Amniotic stem cell (primary cell): ENCODE results near the gene KCNJ12.
"Not testable (repeated sequence)": the region's sequence is repeated elsewhere in the genome, so short reads cannot be mapped to it uniquely, and the experiment has no call there.

ENCODE experiments used
- DNase-seq: peaks from one replicate; lab custom pipeline; 2025; lab: John Stamatoyannopoulos, UW

The KCNJ12 gene

DNA sequence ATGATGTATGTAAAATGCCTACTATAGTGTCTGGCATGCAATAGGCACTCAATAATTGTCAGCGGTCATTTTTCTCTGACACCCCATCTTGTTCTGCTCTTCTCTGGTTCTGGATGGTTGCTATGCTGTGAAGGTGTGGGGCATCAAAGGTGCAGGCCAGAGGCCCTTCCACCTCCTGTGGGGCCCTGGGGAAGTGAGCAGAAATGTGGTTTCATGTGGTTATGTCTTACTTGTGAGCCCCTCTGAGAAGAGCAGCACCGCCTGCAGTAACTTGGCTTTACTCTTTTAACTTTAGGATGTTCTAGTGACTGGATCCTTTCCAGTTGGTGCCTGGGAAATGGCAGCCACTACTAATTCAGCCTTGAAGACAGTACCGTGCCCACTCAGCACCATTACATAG, 32.1 kb downstream of the KCNJ12 start:
- not testable (repeated sequence) for DNase-seq

DNA sequence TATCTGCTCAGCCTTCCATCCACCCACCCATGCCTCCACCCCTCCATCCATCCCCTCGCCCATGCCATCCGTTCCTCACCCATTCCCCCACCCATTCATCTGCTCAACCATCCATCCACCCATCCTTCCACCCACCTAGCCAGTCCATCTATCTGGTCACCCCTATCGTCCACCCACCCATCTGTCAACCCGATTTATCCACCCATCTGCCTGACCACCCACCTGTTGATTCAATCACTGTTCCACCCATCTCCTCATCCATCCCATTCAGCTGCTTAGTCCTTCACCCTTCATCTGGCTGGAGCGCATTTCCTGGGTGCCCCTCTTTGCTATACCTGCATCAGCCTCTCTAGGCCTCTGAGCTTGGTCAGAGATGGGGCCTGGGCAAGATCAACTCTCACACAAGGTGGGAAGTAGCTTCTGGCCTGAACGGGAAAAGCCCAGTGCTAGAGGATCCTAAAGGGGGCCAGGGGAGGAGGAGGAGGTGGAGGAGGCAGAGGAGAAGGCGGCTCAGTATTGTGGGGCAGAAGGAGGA, 32.7 kb downstream of the KCNJ12 start:
- not testable (repeated sequence) for DNase-seq

DNA sequence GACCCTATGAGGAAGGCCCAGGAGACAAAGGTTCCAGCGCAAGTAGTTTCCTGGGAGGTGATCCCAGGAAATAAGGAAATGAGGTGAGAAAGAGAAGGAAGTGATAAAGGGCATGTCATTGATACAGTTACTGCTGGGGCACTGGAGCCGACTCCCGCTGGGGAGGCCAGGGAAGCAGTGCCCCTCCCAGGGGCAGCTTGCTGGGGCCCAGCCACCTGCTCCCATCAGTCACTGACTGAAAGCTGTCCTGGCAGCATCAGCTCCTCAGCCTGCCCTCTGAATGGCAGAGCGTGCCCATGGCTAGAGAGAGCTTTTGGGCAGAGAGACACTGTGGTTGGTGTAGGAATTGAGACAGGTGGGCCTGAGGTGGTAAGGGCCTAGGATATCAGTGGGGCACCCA, 33.2 kb downstream of the KCNJ12 start:
- DNase-seq, result not testable (repeated sequence)

DNA sequence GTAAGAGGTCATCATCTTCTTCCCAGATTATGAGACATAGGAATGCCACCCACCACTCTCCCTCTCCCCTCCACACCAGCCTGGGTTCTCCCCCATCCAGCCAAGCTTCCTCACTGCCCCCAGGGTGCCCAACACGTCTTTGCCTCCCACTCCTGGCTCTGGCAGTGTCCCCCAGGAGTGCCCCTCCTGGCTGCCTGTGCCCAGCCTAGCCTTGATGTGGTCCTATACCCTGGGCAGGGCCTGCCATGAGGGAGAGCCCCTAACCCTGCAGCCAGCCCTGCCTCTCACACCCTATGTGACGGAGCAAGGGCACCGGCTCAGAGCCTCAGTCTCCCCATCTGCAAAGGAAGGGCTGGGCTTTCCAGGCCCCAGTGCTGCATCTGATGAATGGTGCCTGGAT, 33.8 kb downstream of the KCNJ12 start:
- not testable (repeated sequence) for DNase-seq

DNA sequence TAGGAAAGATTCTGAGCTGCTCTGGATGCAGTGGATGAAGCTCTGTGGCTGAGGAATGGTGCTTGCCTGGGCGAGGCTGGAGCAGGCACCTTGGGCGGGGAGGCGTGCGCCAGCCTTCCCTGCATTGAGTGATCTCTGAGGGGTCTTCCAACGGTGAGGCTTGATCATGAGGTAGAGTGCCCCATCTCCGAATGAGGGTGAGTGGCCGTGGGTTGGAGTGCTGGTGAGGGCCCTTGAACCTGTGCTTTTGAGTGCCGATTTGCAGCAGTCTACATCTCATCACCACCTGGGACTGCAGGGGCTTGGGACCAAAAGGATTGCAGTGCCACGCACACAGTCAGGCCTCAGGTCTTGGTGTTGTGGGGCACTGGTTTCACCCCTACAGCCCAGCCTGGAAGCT, 34.2 kb downstream of the KCNJ12 start:
- not testable (repeated sequence) for DNase-seq

DNA sequence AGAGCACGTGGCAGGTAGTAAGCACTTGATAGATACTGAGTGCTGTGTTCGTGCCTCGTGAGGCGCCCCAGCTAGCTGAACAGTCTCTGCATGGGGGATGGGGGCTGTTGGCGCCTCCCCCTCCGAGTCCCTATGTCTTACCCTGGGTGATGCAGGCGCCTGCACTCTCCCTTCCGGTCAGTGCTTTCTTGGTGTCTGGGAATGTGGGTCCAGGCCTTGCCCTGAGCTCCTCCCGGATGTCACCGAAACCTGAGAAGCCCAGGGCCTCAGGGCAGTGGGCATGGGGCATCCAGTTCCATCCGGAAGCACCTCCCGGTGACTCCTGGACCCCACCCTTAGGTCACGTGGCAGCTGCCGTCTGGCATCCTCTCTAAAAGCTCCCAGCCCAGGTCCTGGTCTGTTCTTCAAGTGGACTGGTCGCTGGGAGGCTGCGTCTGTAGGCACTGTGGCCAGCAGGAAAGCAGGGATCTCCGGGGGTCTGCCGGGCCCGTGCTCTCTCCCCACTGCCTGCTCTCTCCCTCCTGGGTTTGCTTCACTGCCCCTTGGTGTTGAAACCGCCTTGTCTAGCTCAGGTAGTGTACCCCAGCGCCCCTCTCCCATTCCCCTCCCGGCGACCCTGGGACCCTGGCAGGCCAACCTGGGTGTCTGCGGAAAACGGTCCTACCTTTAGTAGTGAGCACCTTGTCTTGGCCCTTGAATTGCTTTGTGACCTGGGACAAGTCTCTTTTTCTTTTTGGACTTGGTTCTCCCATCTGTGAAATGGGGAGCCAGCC, 34.9 kb downstream of the KCNJ12 start:
- not testable (repeated sequence) for DNase-seq

DNA sequence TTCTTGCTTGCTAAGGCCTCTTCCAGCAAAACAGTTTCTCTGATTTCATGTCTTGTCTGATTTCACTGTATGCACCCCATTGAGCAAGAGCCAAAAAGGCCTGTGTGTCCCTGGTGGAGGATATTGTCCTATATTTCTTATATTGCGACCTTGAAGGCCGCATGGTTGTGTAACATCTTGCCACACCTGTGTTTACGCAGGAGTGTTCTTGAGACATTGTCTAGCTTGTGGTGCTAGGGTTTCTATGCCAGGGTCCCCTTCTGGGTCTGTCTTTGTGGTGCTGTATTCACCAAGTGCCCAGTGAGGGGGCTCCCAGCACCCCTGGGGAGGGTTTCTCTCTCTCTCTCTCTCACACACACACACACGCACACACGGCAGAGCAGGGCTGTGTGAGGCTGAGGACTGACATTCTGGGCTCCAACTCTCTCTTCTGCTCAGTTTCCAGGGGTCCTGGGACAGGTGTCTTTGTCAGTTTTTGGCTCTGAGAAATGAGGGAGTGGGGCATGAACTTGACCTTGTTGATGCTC, 35.6 kb downstream of the KCNJ12 start:
- DNase-seq, result not testable (repeated sequence)

DNA sequence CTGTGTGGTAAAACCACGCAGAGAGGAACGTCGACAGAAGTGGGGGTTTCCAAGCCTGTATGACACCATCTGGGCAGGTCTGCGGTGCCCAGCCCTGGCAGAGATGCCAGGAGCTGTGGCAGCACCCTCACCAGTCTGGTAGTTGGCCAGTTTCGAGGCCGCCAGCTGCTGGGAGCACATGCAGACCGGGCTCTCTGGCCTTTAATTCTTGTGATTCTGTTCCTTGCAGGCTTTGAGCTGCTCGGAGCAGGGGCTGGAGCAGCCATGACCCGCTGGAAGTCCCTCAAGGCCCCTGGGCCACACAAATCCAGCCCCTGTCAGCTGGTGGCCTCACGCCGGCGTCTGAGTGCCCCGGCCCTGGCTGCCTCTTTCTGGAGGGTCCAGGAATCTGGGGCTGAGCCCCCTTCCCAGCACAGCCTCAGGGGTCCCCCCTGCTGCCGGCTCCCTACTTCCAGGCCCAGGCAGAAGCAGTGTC, 36.1 kb downstream of the KCNJ12 start:
- DNase-seq, result not testable (repeated sequence)

DNA sequence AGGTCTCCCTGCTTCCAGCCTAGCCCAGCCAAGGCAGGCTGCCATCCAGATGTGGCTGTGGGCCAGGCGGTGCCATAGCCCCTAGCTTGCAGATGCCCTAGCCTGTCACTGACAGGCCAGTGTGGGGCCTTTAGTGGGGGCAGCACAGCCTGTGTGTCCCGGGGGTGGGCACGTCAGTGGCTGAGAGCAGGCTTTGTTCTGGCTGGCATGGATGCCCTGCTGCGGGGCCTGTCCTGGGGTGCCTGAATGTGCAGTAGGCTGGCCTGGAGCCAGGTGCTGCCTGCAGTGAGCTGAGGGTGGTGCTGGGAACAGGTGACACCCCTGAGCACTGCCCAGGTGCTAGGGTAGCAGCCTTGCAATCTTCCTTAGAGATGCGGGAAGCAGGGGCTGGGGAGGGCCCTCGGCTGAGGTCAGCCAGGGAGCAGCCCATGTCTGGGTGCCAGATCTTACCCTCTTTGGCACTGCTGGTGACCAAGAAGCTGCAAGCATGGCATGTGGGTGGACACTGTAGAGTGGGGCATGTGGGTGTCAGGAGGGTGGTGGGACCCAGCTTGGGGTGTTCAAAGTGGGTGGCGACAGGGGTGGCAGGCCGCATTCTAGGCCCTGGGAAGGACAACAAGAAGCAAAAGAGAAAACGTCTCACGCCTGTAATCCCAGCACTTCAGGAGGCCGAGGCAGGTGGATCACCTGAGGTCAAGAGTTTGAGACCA, 37.6 kb downstream of the KCNJ12 start:
- not testable (repeated sequence) for DNase-seq

DNA sequence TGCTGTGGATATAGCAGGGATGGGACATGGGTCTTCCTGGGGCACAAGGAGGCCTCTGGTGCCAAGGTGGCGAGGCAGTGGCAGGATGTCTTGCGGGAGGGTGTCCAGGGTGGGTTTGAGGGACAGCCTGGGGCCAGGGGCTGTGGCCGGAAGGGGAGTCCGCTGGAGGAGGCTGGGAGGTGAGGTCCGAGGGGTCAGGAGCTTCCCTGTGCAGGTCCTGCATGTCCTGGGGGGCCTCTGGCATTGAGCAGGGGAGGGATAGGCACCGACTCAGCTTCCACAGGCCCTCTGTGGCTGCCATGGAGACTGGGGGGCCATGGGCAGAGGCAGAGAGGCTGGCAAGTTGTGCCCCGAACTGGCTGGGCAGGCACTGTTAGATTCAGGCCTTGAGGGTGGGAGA, 38.5 kb downstream of the KCNJ12 start:
- DNase-seq, result not testable (repeated sequence)

DNA sequence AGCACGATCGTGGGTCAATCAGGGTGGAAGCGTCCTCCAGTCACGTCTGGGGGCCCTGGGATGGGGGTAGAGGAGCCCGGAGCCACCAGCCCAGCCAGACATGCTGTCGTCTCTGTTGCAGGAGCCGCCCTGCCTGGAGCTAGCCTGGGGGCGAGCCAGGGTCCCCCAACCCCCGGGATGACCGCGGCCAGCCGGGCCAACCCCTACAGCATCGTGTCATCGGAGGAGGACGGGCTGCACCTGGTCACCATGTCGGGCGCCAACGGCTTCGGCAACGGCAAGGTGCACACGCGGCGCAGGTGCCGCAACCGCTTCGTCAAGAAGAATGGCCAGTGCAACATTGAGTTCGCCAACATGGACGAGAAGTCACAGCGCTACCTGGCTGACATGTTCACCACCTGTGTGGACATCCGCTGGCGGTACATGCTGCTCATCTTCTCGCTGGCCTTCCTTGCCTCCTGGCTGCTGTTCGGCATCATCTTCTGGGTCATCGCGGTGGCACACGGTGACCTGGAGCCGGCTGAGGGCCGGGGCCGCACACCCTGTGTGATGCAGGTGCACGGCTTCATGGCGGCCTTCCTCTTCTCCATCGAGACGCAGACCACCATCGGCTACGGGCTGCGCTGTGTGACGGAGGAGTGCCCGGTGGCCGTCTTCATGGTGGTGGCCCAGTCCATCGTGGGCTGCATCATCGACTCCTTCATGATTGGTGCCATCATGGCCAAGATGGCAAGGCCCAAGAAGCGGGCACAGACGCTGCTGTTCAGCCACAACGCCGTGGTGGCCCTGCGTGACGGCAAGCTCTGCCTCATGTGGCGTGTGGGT, 39.2 kb downstream of the KCNJ12 start:
- DNase-seq, result not testable (repeated sequence)

DNA sequence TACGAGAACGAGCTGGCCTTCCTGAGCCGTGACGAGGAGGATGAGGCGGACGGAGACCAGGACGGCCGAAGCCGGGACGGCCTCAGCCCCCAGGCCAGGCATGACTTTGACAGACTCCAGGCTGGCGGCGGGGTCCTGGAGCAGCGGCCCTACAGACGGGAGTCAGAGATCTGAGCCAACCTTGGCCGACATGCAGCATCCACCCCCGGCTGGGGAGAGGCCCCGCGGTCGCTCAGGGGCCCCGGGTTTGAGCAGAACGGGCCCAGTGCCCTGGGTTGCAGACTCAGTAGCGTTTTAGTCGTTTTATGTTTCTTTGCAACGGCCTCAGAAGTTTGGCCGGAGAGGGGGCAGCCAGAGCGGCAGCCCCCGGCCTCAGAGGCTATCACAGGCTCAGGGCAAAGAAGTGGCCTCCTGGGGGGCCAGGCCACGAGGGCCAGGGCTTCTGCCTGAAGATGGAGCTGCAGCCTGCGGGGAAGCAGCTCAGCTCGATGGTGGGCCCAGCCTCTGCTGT, 40.4 kb downstream of the KCNJ12 start:
- not testable (repeated sequence) for DNase-seq

DNA sequence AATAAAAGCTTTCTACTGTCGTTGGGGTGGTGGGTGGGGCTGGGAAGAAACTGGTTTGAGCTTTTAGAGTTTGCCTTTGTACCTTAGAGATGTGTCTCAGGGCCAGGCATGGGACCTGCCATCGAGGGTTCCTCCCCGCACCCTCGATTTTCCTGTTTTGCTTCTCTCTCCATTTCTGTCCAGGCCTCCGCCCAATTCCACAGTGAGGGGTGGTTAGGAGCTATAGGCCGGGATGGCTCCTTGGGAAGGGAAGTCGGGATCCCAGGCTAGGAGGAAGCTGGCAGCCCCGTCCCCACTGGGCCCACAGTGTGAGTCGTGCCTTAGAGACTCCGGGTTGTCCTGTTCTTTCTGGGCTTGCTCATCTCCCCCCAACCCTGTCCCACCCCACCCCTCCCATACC, 41.2 kb downstream of the KCNJ12 start:
- DNase-seq, result not testable (repeated sequence)

DNA sequence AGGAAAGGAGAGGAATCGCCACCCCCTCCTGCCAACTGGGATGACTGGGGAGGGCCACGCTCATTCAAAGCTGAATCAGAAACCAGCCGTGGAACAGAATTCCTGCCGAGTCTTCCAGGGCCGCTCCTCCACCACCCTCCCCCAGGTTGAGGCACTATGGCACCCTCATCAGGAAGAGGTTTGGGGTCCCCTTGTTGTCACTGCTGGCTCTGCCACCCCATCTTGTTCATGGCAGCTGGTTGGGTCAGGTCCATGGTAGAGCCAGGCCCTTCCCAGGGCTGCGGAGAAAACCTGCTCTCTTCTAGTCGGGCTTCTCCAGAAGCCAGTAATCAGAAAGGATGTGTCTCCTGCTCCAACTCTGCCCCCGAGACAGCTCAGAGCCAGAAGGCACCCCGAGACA, 41.8 kb downstream of the KCNJ12 start:
- no peak for DNase-seq

DNA sequence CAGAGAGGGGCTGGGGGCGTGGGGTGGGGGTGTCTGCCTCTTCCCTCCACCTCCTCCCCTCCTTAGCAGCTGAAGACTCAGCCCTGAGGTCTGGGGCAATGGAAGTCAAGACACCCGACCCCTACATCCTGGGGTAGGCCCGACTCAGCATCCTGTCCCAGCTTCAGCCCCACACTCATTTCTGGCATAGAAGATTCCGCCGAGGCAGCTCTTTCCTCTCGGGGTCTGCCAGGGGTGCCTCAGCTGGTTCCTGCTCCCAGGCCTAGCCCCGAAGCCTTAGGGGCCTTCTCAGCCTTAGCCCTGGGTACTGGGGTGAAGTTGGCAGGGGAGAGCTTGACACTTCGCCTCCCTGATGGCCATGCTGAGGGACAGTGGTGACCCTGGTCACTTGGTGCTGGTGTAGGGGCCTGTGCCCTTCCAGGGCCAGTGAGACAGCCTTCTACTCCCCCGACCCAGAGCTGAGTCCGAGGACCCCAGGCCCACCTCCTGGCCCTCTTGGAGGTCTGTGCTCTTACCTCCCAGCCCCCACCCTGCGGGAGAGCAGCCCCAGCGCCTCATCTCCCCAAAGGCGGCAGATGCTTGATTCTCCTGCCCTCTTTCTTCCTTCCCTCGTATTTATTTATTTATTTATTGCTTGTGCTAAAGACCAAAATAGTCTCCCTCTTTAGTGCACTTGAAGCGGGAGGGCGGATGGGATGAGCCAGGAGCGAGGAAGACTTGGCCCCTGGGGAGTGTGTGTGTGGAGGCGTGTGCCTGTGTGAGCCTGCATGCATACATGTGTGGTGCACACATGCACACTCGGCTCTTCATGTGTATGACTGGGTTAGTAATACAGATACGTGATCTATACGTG, 42.5 kb downstream of the KCNJ12 start:
- DNase-seq, result no peak

DNA sequence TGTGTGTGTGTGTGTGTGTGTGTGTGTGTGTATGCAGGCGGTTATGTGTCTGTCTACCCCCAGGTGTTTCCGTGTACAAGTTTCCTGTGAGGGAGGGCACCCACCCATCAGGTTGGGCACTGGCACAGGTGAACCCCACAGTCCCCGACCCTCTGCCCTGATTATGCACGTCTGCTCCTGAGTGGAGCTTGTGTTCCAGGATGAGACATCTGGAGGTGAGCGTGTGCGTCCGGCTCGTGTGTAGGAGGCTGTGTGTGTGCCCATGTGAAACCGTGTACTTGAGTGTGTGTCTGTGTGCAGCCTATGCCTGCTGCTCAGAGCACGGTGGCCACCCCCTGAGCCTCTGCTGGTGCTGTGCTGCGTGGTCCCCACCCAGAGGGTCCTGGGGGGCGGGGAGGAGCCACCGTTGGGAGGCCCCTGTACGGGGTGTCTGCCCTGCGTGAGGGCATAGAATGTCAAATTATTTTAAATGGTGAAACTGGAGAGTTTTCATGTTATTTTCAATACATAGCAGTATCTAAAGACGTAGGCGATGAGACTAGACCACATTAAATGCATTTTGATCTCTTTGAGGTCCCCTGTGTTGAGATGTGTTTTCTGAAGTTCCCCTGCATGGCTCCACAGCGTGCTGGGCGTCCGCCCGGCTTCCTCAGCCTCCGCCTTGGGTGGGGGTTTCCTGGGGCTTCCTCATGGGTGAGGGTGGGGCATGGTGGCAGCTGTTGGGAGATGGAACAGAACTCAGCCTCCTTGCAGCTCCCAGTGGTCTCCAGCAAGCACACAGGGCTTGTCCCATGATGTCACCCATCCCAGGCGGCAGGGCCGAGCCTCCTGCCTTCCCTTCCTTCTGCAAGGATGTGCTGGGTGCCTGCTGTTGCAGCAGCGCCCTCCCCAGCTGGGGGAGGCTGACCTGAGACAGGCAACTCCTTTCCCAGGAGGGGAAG, 43.4 kb downstream of the KCNJ12 start:
- no peak for DNase-seq

DNA sequence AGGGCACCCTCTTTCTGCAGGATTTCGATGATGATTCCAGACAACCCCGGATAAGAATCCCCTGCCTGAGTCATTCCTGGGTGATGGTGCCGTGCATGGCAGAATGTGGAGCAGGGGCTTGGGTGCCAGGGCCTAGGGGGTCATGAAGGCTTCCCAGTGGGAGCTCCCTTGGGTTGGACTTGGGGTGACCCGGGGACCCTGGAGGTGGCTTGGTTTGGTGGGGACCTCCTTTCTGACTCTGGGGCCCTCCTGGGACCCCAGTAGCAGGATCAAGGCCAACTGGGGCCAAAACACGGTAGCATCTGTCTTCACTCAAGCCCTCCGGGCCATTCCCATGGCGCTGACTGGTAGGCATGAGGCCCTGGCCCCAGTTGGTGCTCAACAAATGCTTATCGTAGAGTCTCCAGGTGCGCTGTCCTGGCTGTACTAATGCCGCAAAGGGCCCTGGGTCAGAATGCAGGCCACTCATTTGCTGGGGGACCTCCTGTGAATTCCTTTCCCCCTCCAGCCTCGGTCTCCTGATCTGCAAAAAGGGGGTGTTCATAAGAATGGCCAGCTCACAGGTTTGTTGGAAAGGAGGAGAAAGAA, 44.4 kb downstream of the KCNJ12 start:
- not testable (repeated sequence) for DNase-seq

DNA sequence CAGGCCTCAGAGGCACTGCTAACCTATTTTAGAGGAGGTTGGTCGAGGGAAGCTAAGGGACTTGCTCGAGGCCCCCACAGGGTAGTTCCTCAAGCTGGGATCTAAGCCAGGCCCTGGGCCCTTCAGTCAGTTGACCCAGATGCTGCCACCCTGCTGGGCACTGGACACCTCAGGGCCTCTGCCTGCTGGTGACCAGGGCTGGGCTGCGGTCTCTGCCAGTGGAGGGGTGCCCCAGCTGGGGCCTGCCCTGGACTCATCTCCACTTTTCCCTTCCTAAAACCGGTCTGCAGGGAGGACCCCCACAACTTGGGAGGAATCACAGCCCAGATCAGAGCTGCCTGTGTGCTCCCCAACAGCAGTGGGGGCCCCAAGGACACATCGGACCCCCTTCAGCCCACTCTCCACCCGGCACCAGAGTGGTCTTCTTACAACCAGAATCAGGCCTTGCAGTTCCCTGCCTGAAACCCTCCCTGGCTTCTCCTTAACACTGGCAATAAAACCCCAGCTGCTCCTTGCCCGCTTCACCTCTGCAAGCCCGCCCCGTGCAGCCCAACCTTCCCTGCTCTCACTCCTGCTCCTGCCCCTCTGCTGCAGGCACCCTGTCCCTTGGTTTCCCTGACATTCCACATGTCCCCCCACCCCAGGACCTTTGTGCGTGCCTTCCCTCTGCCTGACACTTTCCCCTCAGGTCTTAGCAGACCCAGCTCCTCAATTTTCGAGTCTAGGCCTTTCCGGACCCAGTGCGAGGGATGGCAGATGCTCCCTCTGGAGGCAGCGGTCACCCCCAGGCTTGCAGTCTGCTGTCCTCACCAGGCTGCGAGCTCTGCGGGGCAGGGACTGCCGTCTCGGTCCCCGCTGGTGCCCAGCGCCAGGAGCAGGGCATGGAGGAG, 45.5 kb downstream of the KCNJ12 start:
- not testable (repeated sequence) for DNase-seq
